ENCODE measurements around the gene CYREN. TPM values are rescaled to one million over a fixed set of nuclear protein-coding genes. Genes with fewer than 3 reads are reported as not detected.

Gene CYREN
- total and polyA plus RNA-seq, 2 donors from 2014 or later = 39.4 to 89.3 TPM

- peak in 1 of 5 donors; percentile 8 for DNase-seq
- Histone ChIP-seq H3K4me1 (ENCODE audit: control insufficient read depth in 2 of 3, insufficient read depth in 2 of 3, low read depth in 1 of 3, low read length in 3 of 3) (peaks cover 0 to 42% (median 42%) of the 10 kb centered on the region in 3 donors), H3K27ac (ENCODE audit: low read depth in 2 of 2, low read length in 2 of 2) (peak overlapping the region; percentile 79 to 98), H3K36me3 (ENCODE audit: control insufficient read depth in 2 of 3, insufficient read depth in 3 of 3, low read length in 3 of 3) (peaks cover 5 to 36% (median 26%) of the 10 kb centered on the region in 3 donors), H3K9ac (ENCODE audit: low read length in 3 of 3) (no peak overlapping the region), H3K9me3 (ENCODE audit: control insufficient read depth in 2 of 3, insufficient read depth in 1 of 3, low read length in 3 of 3) (no peaks in the 10 kb centered on the region), H3K4me3 (ENCODE audit: low read length in 3 of 3) (peak overlapping the region in 1 of 3 donors; percentile 29), H3K27me3 (ENCODE audit: control insufficient read depth, insufficient read depth, low read length) (no peaks in the 10 kb centered on the region)
- intact Hi-C loops (cut with DNase I) = no loop called here
- FAIRE-seq = no peak
- TF ChIP-seq, protein P1, sequence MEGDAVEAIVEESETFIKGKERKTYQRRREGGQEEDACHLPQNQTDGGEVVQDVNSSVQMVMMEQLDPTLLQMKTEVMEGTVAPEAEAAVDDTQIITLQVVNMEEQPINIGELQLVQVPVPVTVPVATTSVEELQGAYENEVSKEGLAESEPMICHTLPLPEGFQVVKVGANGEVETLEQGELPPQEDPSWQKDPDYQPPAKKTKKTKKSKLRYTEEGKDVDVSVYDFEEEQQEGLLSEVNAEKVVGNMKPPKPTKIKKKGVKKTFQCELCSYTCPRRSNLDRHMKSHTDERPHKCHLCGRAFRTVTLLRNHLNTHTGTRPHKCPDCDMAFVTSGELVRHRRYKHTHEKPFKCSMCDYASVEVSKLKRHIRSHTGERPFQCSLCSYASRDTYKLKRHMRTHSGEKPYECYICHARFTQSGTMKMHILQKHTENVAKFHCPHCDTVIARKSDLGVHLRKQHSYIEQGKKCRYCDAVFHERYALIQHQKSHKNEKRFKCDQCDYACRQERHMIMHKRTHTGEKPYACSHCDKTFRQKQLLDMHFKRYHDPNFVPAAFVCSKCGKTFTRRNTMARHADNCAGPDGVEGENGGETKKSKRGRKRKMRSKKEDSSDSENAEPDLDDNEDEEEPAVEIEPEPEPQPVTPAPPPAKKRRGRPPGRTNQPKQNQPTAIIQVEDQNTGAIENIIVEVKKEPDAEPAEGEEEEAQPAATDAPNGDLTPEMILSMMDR (IDR thresholded peaks at IDR 0.05; ENCODE audit: borderline replicate concordance, extremely low read depth, insufficient read depth) = no peak
These were observed 2.5 kb downstream of the CYREN start for GRCh38 chr7:135168001-135168400.

- Histone ChIP-seq H3K27me3 (ENCODE audit: control insufficient read depth, insufficient read depth, low read length) (no peaks in the 10 kb centered on the region), H3K9me3 (ENCODE audit: control insufficient read depth in 2 of 3, insufficient read depth in 1 of 3, low read length in 3 of 3) (no peaks in the 10 kb centered on the region), H3K27ac (ENCODE audit: low read depth in 2 of 2, low read length in 2 of 2) (peak overlapping the region; percentile 74 to 78), H3K4me3 (ENCODE audit: low read length in 3 of 3) (peak overlapping the region in 1 of 3 donors; percentile 29), H3K4me1 (ENCODE audit: control insufficient read depth in 2 of 3, insufficient read depth in 2 of 3, low read depth in 1 of 3, low read length in 3 of 3) (peaks cover 0 to 42% (median 39%) of the 10 kb centered on the region in 3 donors), H3K36me3 (ENCODE audit: control insufficient read depth in 2 of 3, insufficient read depth in 3 of 3, low read length in 3 of 3) (peaks cover 5 to 36% (median 26%) of the 10 kb centered on the region in 3 donors), H3K9ac (ENCODE audit: low read length in 3 of 3) (no peak overlapping the region)
- no peak for FAIRE-seq
- intact Hi-C loops (cut with DNase I) = no loop called here
- no peak for DNase-seq
- TF ChIP-seq, protein P1 (IDR thresholded peaks at IDR 0.05; ENCODE audit: borderline replicate concordance, extremely low read depth, insufficient read depth) = no peak
These were observed 3.1 kb downstream of the CYREN start for GRCh38 chr7:135167365-135167917.

- Histone ChIP-seq H3K27me3 (ENCODE audit: control insufficient read depth, insufficient read depth, low read length) (no peaks in the 10 kb centered on the region), H3K27ac (ENCODE audit: low read depth in 2 of 2, low read length in 2 of 2) (peak overlapping the region; percentile 74 to 78), H3K4me1 (ENCODE audit: control insufficient read depth in 2 of 3, insufficient read depth in 2 of 3, low read depth in 1 of 3, low read length in 3 of 3) (peaks cover 0 to 38% (median 34%) of the 10 kb centered on the region in 3 donors), H3K36me3 (ENCODE audit: control insufficient read depth in 2 of 3, insufficient read depth in 3 of 3, low read length in 3 of 3) (peaks cover 5 to 36% (median 26%) of the 10 kb centered on the region in 3 donors), H3K9me3 (ENCODE audit: control insufficient read depth in 2 of 3, insufficient read depth in 1 of 3, low read length in 3 of 3) (no peaks in the 10 kb centered on the region), H3K9ac (ENCODE audit: low read length in 3 of 3) (peak overlapping the region in 1 of 3 donors; percentile 4), H3K4me3 (ENCODE audit: low read length in 3 of 3) (no peak overlapping the region)
- no peak for FAIRE-seq
- peak in 1 of 5 donors; percentile 22 for DNase-seq
- TF ChIP-seq, protein P1 (IDR thresholded peaks at IDR 0.05; ENCODE audit: borderline replicate concordance, extremely low read depth, insufficient read depth) = no peak
- intact Hi-C loops (cut with DNase I) = no loop called here
These were observed 4.0 kb downstream of the CYREN start for GRCh38 chr7:135166338-135166990.

Data from kidney (tissue), 14 donors.